Measurements from ENCODE around the gene OGA.

The OGA gene

GRCh38 chr10:101752241-101752640 lies 66.0 kb downstream of the OGA start:
- DNase-seq, result no peak

- DNase-seq, result peak in 1 of 14 donors; percentile 9
These were observed 68.9 kb downstream of the OGA start for GRCh38 chr10:101749047-101750016.

- DNase-seq, result no peak
These were observed 69.7 kb downstream of the OGA start for GRCh38 chr10:101748496-101748895.

GRCh38 chr10:101745074-101745696 lies 73.1 kb downstream of the OGA start:
- DNase-seq, result no peak

- no peak for DNase-seq
These were observed 74.0 kb downstream of the OGA start for GRCh38 chr10:101744267-101744666.

GRCh38 chr10:101741938-101742337 lies 76.3 kb downstream of the OGA start:
- DNase-seq, result no peak

- DNase-seq, result no peak
These were observed 81.6 kb downstream of the OGA start for GRCh38 chr10:101736666-101737065.

Measured in C1 segment of cervical spinal cord (tissue), 14 donors.